GM10847 (cell line): ENCODE data around the gene ITCH.

Experiments
- POLR2A ChIP-seq: IDR thresholded peaks from 2 replicates; pipeline ENCODE4 v1.6.1; 2011; ENCODE audit not compliant: insufficient read length; ENCODE audit errors: extremely low read depth

The ITCH gene

GRCh38 chr20:34410336-34410735 lies 47.3 kb downstream of the ITCH start:
- no peak for TF ChIP-seq POLR2A

GRCh38 chr20:34412453-34412852 lies 49.4 kb downstream of the ITCH start:
- no peak for TF ChIP-seq POLR2A

GRCh38 chr20:34415079-34415478 lies 52.0 kb downstream of the ITCH start:
- no peak for TF ChIP-seq POLR2A

- no peak for TF ChIP-seq POLR2A
Observed at GRCh38 chr20:34420146-34420545, 57.1 kb downstream of the ITCH start.

- no peak for TF ChIP-seq POLR2A
Observed at GRCh38 chr20:34420975-34421374, 57.9 kb downstream of the ITCH start.

- TF ChIP-seq POLR2A = no peak
Observed at GRCh38 chr20:34421766-34422466, 58.8 kb downstream of the ITCH start.

- TF ChIP-seq POLR2A = no peak
Observed at GRCh38 chr20:34426026-34426425, 63.0 kb downstream of the ITCH start.

GRCh38 chr20:34427331-34427730 lies 64.3 kb downstream of the ITCH start:
- TF ChIP-seq POLR2A = no peak

- no peak for TF ChIP-seq POLR2A
Observed at GRCh38 chr20:34427784-34428183, 64.7 kb downstream of the ITCH start.

- TF ChIP-seq POLR2A = no peak
Observed at GRCh38 chr20:34431168-34431567, 68.1 kb downstream of the ITCH start.

GRCh38 chr20:34433391-34433790 lies 70.3 kb downstream of the ITCH start:
- no peak for TF ChIP-seq POLR2A

- TF ChIP-seq POLR2A = no peak
Observed at GRCh38 chr20:34435589-34435988, 72.5 kb downstream of the ITCH start.

GRCh38 chr20:34437330-34437986 lies 74.4 kb downstream of the ITCH start:
- no peak for TF ChIP-seq POLR2A

GRCh38 chr20:34439168-34439567 lies 76.1 kb downstream of the ITCH start:
- no peak for TF ChIP-seq POLR2A

GRCh38 chr20:34443546-34443945 lies 80.5 kb downstream of the ITCH start:
- no peak for TF ChIP-seq POLR2A

- TF ChIP-seq POLR2A = no peak
Observed at GRCh38 chr20:34445177-34446065, 82.3 kb downstream of the ITCH start.

GRCh38 chr20:34448517-34448916 lies 85.4 kb downstream of the ITCH start:
- TF ChIP-seq POLR2A = no peak
